ENCODE measurements around the gene ZMIZ1.

The ZMIZ1 gene

GRCh38 chr10:79238158-79238520 lies 169.4 kb downstream of the ZMIZ1 start:
- DNase-seq (ENCODE audit: low read depth), result no peak
- no peak for TF ChIP-seq CTCF (conservative IDR thresholded peaks at IDR 0.05; ENCODE audit: low read depth, low read length)
- no peak overlapping the region for H3K4me3 ChIP-seq (ENCODE audit: low read length)

- TF ChIP-seq CTCF (conservative IDR thresholded peaks at IDR 0.05; ENCODE audit: low read depth, low read length), result no peak
- H3K4me3 ChIP-seq (ENCODE audit: low read length), result no peak overlapping the region
- DNase-seq (ENCODE audit: low read depth), result no peak
Measured at GRCh38 chr10:79238606-79239005, 169.8 kb downstream of the ZMIZ1 start.

GRCh38 chr10:79239275-79239779 lies 170.6 kb downstream of the ZMIZ1 start:
- TF ChIP-seq CTCF (conservative IDR thresholded peaks at IDR 0.05; ENCODE audit: low read depth, low read length), result no peak
- DNase-seq (ENCODE audit: low read depth), result no peak
- no peak overlapping the region for H3K4me3 ChIP-seq (ENCODE audit: low read length)

GRCh38 chr10:79239924-79240581 lies 171.3 kb downstream of the ZMIZ1 start:
- DNase-seq (ENCODE audit: low read depth), result no peak
- H3K4me3 ChIP-seq (ENCODE audit: low read length), result no peak overlapping the region

GRCh38 chr10:79241629-79241989 lies 172.8 kb downstream of the ZMIZ1 start:
- H3K4me3 ChIP-seq (ENCODE audit: low read length), result no peak overlapping the region
- no peak for DNase-seq (ENCODE audit: low read depth)
- no peak for TF ChIP-seq CTCF (conservative IDR thresholded peaks at IDR 0.05; ENCODE audit: low read depth, low read length)

More at GRCh38 chr10:79239924-79240581, 171.3 kb downstream of the ZMIZ1 start:
- no peak for TF ChIP-seq CTCF (conservative IDR thresholded peaks at IDR 0.05; ENCODE audit: low read depth, low read length)

- H3K4me3 ChIP-seq (ENCODE audit: low read length), result peak overlapping the region; percentile 48
- DNase-seq (ENCODE audit: low read depth), result no peak
- no peak for TF ChIP-seq CTCF (conservative IDR thresholded peaks at IDR 0.05; ENCODE audit: low read depth, low read length)
Measured at GRCh38 chr10:79241990-79242619, 173.3 kb downstream of the ZMIZ1 start.

GRCh38 chr10:79242620-79243152 lies 173.9 kb downstream of the ZMIZ1 start:
- peak overlapping the region; percentile 48 for H3K4me3 ChIP-seq (ENCODE audit: low read length)
- no peak for DNase-seq (ENCODE audit: low read depth)

More at GRCh38 chr10:79242620-79243152, 173.9 kb downstream of the ZMIZ1 start:
- no peak for TF ChIP-seq CTCF (conservative IDR thresholded peaks at IDR 0.05; ENCODE audit: low read depth, low read length)

All from retinal pigment epithelial cell (primary cell).